Progenitor cell of endocrine pancreas (in vitro differentiated cells): Measurements from ENCODE around the gene EIF1AY. TPM values are rescaled to one million over a fixed set of nuclear protein-coding genes. Genes with fewer than 3 reads are reported as not detected.

Source experiments
- DNase-seq: peaks from one replicate; pipeline ENCODE4 v3.0.0; 2021; ENCODE audit warnings: low spot score; ENCODE audit not compliant: unreplicated experiment
- H3K27ac Mint-ChIP-seq: 2 replicates; pipeline ENCODE4 v1.8.0; 2021; ENCODE audit warnings: mild to moderate bottlenecking, moderate library complexity, mixed read lengths
- H3K27me3 Mint-ChIP-seq: 2 replicates; pipeline ENCODE4 v1.8.0; 2021; ENCODE audit warnings: mixed read lengths
- H3K36me3 Mint-ChIP-seq: 2 replicates; pipeline ENCODE4 v1.8.0; 2022; ENCODE audit warnings: mixed read lengths; ENCODE audit not compliant: insufficient read depth
- H3K4me1 Mint-ChIP-seq: 2 replicates; pipeline ENCODE4 v1.8.0; 2021; ENCODE audit warnings: low read depth, mixed read lengths
- H3K4me3 Mint-ChIP-seq: 2 replicates; pipeline ENCODE4 v1.8.0; 2021; ENCODE audit warnings: low read depth, mild to moderate bottlenecking, moderate library complexity, mixed read lengths
- H3K9me3 Mint-ChIP-seq: 2 replicates; pipeline ENCODE4 v1.8.0; 2021; ENCODE audit warnings: low read depth, mixed read lengths
- CTCF ChIP-seq: fragments of 200-600 bp; sonication (generic); IDR thresholded peaks from one replicate; pipeline ENCODE4 v1.5.0; 2021; ENCODE audit warnings: antibody characterized with exemption, mild to moderate bottlenecking; ENCODE audit not compliant: unreplicated experiment
- total RNA-seq: library from RNA; stranded (reverse); gene quantifications from 2 replicates; pipeline ENCODE4 v1.2.1, GENCODE V29; 2021

Gene EIF1AY
- total RNA-seq, 1 donor from 2014 or later: not detected

GRCh38 chrY:20559873-20560512 is 15.6 kb upstream of the EIF1AY start:
- no peaks in the 10 kb centered on the region for H3K9me3 Mint-ChIP-seq
- no peak for TF ChIP-seq CTCF
- H3K4me1 Mint-ChIP-seq: no peaks in the 10 kb centered on the region
- H3K4me3 Mint-ChIP-seq: no peak overlapping the region
- DNase-seq: no peak
- no peak overlapping the region for H3K27ac Mint-ChIP-seq
- H3K27me3 Mint-ChIP-seq: no peaks in the 10 kb centered on the region
- no peaks in the 10 kb centered on the region for H3K36me3 Mint-ChIP-seq

- Mint-ChIP-seq H3K9me3 (no peaks in the 10 kb centered on the region), H3K4me1 (no peaks in the 10 kb centered on the region), H3K36me3 (no peaks in the 10 kb centered on the region), H3K27me3 (no peaks in the 10 kb centered on the region), H3K4me3 (no peak overlapping the region), H3K27ac (no peak overlapping the region)
- TF ChIP-seq CTCF: no peak
- no peak for DNase-seq
These were observed 4.3 kb upstream of the EIF1AY start for GRCh38 chrY:20571306-20571705.

- H3K9me3 Mint-ChIP-seq: no peaks in the 10 kb centered on the region
- DNase-seq: no peak
- no peak for TF ChIP-seq CTCF
- no peak overlapping the region for H3K27ac Mint-ChIP-seq
- no peaks in the 10 kb centered on the region for H3K36me3 Mint-ChIP-seq
- H3K4me3 Mint-ChIP-seq: no peak overlapping the region
- no peaks in the 10 kb centered on the region for H3K27me3 Mint-ChIP-seq
- no peaks in the 10 kb centered on the region for H3K4me1 Mint-ChIP-seq
These were observed 930 bp downstream of the EIF1AY start for GRCh38 chrY:20576506-20576905.

GRCh38 chrY:20578206-20578605 is 2.6 kb downstream of the EIF1AY start:
- Mint-ChIP-seq H3K36me3 (no peaks in the 10 kb centered on the region), H3K4me3 (no peak overlapping the region), H3K27me3 (no peaks in the 10 kb centered on the region), H3K4me1 (no peaks in the 10 kb centered on the region), H3K27ac (no peak overlapping the region), H3K9me3 (no peaks in the 10 kb centered on the region)
- no peak for DNase-seq
- no peak for TF ChIP-seq CTCF

GRCh38 chrY:20581687-20582086 is 6.1 kb downstream of the EIF1AY start:
- Mint-ChIP-seq H3K27ac (no peak overlapping the region), H3K4me1 (no peaks in the 10 kb centered on the region), H3K4me3 (no peak overlapping the region), H3K27me3 (no peaks in the 10 kb centered on the region), H3K36me3 (no peaks in the 10 kb centered on the region), H3K9me3 (no peaks in the 10 kb centered on the region)
- DNase-seq: no peak
- no peak for TF ChIP-seq CTCF
